GM21367 (cell line): ENCODE measurements around the gene GALNT12.

Experiments used
- ATAC-seq: cut with Tn5 transposase; IDR thresholded peaks from one replicate; pipeline ENCODE4 v1.9.1; 2021; ENCODE audit not compliant: unreplicated experiment

The GALNT12 gene

GRCh38 chr9:98877311-98877710 is 69.8 kb downstream of the GALNT12 start:
- no peak for ATAC-seq

GRCh38 chr9:98879094-98879962 is 71.9 kb downstream of the GALNT12 start:
- no peak for ATAC-seq

- ATAC-seq: no peak
These were observed 72.5 kb downstream of the GALNT12 start for GRCh38 chr9:98879963-98880310.

- no peak for ATAC-seq
These were observed 73.0 kb downstream of the GALNT12 start for GRCh38 chr9:98880311-98881015.

- ATAC-seq: no peak
These were observed 73.9 kb downstream of the GALNT12 start for GRCh38 chr9:98881356-98881755.

GRCh38 chr9:98881836-98882568 is 74.5 kb downstream of the GALNT12 start:
- no peak for ATAC-seq

GRCh38 chr9:98882569-98882923 is 75.1 kb downstream of the GALNT12 start:
- no peak for ATAC-seq

GRCh38 chr9:98883276-98883675 is 75.8 kb downstream of the GALNT12 start:
- no peak for ATAC-seq

GRCh38 chr9:98884849-98885248 is 77.4 kb downstream of the GALNT12 start:
- no peak for ATAC-seq

GRCh38 chr9:98885575-98886295 is 78.3 kb downstream of the GALNT12 start:
- no peak for ATAC-seq

- no peak for ATAC-seq
These were observed 79.3 kb downstream of the GALNT12 start for GRCh38 chr9:98886691-98887229.

GRCh38 chr9:98887918-98888510 is 80.5 kb downstream of the GALNT12 start:
- no peak for ATAC-seq

- ATAC-seq: no peak
These were observed 81.4 kb downstream of the GALNT12 start for GRCh38 chr9:98888801-98889421.

GRCh38 chr9:98890256-98890655 is 82.8 kb downstream of the GALNT12 start:
- no peak for ATAC-seq

GRCh38 chr9:98892288-98892687 is 84.8 kb downstream of the GALNT12 start:
- no peak for ATAC-seq

GRCh38 chr9:98892690-98893089 is 85.2 kb downstream of the GALNT12 start:
- ATAC-seq: no peak

GRCh38 chr9:98894171-98894570 is 86.7 kb downstream of the GALNT12 start:
- no peak for ATAC-seq

- no peak for ATAC-seq
These were observed 87.3 kb downstream of the GALNT12 start for GRCh38 chr9:98894761-98895160.

- ATAC-seq: no peak
These were observed 89.2 kb downstream of the GALNT12 start for GRCh38 chr9:98896632-98897031.

- no peak for ATAC-seq
These were observed 90.3 kb downstream of the GALNT12 start for GRCh38 chr9:98897745-98898144.
